ENCODE data around the gene PPIP5K1. TPM values are rescaled to one million over a fixed set of nuclear protein-coding genes. Genes with fewer than 3 reads are reported as not detected.

Gene PPIP5K1
- total and polyA plus RNA-seq, 9 donors = 7.6 to 45.2 (median 32.2) TPM

DNA sequence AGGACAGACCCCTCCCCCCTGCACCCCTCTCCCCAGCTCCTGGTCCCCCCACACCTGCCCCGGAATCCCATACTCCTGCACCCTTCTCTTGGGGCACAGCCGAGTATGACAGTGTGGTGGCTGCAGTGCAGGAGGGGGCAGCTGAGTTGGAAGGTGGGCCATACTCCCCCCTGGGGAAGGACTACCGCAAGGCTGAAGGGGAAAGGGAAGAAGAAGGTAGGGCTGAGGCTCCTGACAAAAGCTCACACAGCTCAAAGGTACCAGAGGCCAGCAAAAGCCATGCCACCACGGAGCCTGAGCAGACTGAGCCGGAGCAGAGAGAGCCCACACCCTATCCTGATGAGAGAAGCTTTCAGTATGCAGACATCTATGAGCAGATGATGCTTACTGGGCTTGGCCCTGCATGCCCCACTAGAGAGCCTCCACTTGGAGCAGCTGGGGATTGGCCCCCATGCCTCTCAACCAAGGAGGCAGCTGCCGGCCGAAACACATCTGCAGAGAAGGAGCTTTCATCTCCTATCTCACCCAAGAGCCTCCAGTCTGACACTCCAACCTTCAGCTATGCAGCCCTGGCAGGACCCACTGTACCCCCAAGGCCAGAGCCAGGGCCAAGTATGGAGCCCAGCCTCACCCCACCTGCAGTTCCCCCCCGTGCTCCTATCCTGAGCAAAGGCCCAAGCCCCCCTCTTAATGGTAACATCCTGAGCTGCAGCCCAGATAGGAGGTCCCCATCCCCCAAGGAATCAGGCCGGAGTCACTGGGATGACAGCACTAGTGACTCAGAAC is 62.8 kb downstream of the PPIP5K1 start:
- DNase-seq = no peak

DNA sequence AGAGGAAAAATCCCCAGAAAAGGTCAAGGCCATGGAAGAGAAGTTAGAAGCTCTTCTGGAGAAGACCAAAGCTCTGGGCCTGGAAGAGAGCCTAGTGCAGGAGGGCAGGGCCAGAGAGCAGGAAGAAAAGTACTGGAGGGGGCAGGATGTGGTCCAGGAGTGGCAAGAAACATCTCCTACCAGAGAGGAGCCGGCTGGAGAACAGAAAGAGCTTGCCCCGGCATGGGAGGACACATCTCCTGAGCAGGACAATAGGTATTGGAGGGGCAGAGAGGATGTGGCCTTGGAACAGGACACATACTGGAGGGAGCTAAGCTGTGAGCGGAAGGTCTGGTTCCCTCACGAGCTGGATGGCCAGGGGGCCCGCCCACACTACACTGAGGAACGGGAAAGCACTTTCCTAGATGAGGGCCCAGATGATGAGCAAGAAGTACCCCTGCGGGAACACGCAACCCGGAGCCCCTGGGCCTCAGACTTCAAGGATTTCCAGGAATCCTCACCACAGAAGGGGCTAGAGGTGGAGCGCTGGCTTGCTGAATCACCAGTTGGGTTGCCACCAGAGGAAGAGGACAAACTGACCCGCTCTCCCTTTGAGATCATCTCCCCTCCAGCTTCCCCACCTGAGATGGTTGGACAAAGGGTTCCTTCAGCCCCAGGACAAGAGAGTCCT is 63.6 kb downstream of the PPIP5K1 start:
- no peaks in the 10 kb centered on the region for H3K36me3 ChIP-seq
- 88% methylated on average over 11 of the region's 11 CpGs for WGBS, 3 donors
- H3K9me3 ChIP-seq = peaks cover 0 to 5% of the 10 kb centered on the region in 2 donors
- DNase-seq = no peak
- no peak for TF ChIP-seq POLR2A (IDR thresholded peaks at IDR 0.05)
- TF ChIP-seq EP300 (IDR thresholded peaks at IDR 0.05) = no peak
- TF ChIP-seq, protein P1, sequence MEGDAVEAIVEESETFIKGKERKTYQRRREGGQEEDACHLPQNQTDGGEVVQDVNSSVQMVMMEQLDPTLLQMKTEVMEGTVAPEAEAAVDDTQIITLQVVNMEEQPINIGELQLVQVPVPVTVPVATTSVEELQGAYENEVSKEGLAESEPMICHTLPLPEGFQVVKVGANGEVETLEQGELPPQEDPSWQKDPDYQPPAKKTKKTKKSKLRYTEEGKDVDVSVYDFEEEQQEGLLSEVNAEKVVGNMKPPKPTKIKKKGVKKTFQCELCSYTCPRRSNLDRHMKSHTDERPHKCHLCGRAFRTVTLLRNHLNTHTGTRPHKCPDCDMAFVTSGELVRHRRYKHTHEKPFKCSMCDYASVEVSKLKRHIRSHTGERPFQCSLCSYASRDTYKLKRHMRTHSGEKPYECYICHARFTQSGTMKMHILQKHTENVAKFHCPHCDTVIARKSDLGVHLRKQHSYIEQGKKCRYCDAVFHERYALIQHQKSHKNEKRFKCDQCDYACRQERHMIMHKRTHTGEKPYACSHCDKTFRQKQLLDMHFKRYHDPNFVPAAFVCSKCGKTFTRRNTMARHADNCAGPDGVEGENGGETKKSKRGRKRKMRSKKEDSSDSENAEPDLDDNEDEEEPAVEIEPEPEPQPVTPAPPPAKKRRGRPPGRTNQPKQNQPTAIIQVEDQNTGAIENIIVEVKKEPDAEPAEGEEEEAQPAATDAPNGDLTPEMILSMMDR (IDR thresholded peaks at IDR 0.05) = no peak
- intact Hi-C loops (cut with DNase I) = no loop called here
- no peak overlapping the region for H3K4me3 ChIP-seq
- no peaks in the 10 kb centered on the region for H3K27me3 ChIP-seq
- no peak overlapping the region for H3K27ac ChIP-seq
- no peaks in the 10 kb centered on the region for H3K4me1 ChIP-seq (ENCODE audit: insufficient read depth)

More for the DNA sequence above, 62.8 kb downstream of the PPIP5K1 start:
- H3K9me3 ChIP-seq = peaks cover 0 to 5% of the 10 kb centered on the region in 2 donors
- no peaks in the 10 kb centered on the region for H3K27me3 ChIP-seq
- no peaks in the 10 kb centered on the region for H3K36me3 ChIP-seq
- 76 to 88% (median 81%) methylated on average over 9 of the region's 9 CpGs for WGBS, 3 donors
- H3K27ac ChIP-seq = no peak overlapping the region
- TF ChIP-seq POLR2A (IDR thresholded peaks at IDR 0.05) (no peak), EP300 (IDR thresholded peaks at IDR 0.05) (no peak)
- TF ChIP-seq, protein P1 (IDR thresholded peaks at IDR 0.05) = no peak
- H3K4me3 ChIP-seq = no peak overlapping the region
- intact Hi-C loops (cut with DNase I) = no loop called here
- no peaks in the 10 kb centered on the region for H3K4me1 ChIP-seq (ENCODE audit: insufficient read depth)

DNA sequence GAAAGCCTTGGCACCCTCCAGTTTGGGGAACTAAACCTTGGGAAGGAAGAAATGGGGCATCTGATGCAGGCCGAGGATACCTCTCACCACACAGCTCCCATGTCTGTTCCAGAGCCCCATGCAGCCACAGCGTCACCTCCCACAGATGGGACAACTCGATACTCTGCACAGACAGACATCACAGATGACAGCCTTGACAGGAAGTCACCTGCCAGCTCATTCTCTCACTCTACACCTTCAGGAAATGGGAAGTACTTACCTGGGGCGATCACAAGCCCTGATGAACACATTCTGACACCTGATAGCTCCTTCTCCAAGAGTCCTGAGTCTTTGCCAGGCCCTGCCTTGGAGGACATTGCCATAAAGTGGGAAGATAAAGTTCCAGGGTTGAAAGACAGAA is 64.9 kb downstream of the PPIP5K1 start:
- H3K4me1 ChIP-seq (ENCODE audit: insufficient read depth) = no peaks in the 10 kb centered on the region
- peaks cover 0 to 5% of the 10 kb centered on the region in 2 donors for H3K9me3 ChIP-seq
- no peak overlapping the region for H3K27ac ChIP-seq
- WGBS, 3 donors = 90 to 93% (median 91%) methylated on average over 4 of the region's 4 CpGs
- no peaks in the 10 kb centered on the region for H3K36me3 ChIP-seq
- no peaks in the 10 kb centered on the region for H3K27me3 ChIP-seq
- TF ChIP-seq, protein P1 (IDR thresholded peaks at IDR 0.05) = no peak
- TF ChIP-seq POLR2A (IDR thresholded peaks at IDR 0.05) (no peak), EP300 (IDR thresholded peaks at IDR 0.05) (no peak)
- no peak for DNase-seq
- intact Hi-C loops (cut with DNase I) = no loop called here
- no peak overlapping the region for H3K4me3 ChIP-seq

DNA sequence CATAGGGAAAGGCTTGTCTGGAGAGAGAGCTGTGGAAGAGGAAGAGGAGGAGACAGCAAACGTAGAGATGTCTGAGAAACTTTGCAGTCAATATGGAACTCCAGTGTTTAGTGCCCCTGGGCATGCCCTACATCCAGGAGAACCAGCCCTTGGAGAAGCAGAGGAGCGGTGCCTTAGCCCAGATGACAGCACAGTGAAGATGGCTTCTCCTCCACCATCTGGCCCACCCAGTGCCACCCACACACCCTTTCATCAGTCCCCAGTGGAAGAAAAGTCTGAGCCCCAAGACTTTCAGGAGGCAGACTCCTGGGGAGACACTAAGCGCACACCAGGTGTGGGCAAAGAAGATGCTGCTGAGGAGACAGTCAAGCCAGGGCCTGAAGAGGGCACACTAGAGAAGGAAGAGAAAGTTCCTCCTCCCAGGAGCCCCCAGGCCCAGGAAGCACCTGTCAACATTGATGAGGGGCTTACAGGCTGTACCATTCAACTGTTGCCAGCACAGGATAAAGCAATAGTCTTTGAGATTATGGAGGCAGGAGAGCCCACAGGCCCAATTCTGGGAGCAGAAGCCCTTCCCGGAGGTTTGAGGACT is 65.7 kb downstream of the PPIP5K1 start:
- no peaks in the 10 kb centered on the region for H3K36me3 ChIP-seq
- intact Hi-C loops (cut with DNase I) = no loop called here
- no peak for TF ChIP-seq EP300 (IDR thresholded peaks at IDR 0.05)
- TF ChIP-seq, protein P1 (IDR thresholded peaks at IDR 0.05) = no peak
- no peak for TF ChIP-seq POLR2A (IDR thresholded peaks at IDR 0.05)

More for the DNA sequence above, 65.7 kb downstream of the PPIP5K1 start:
- H3K4me3 ChIP-seq = no peak overlapping the region
- peaks cover 0 to 5% of the 10 kb centered on the region in 2 donors for H3K9me3 ChIP-seq
- H3K27me3 ChIP-seq = no peaks in the 10 kb centered on the region
- 97 to 98% (median 98%) methylated on average over 4 of the region's 4 CpGs for WGBS, 3 donors
- no peak overlapping the region for H3K27ac ChIP-seq
- no peak for DNase-seq
- no peaks in the 10 kb centered on the region for H3K4me1 ChIP-seq (ENCODE audit: insufficient read depth)

Data from ovary (tissue), 9 donors.